Ovary (tissue), 9 donors: ENCODE data around the gene LSAMP. TPM values are rescaled to one million over a fixed set of nuclear protein-coding genes. Genes with fewer than 3 reads are reported as not detected.

ENCODE experiments used
- DNase-seq, 5 donors: peaks; one replicate each; pipeline ENCODE4 v3.0.0-alpha.2; 2019 to 2020
- H3K27ac ChIP-seq, 2 donors: fragments of 200-600 bp; one replicate each; pipeline versions ENCODE4 v1.5.1 to v1.8.0; 2019 to 2022
- H3K27me3 ChIP-seq: fragments of 200-600 bp; one replicate; pipeline ENCODE4 v1.8.0; 2022
- H3K36me3 ChIP-seq: fragments of 200-600 bp; sonication (generic); one replicate; pipeline ENCODE4 v1.5.1; 2019
- H3K4me1 ChIP-seq: one replicate; pipeline ENCODE4 v1.8.1; 2013; ENCODE audit warnings: mild to moderate bottlenecking, moderate library complexity; ENCODE audit not compliant: insufficient read depth
- H3K4me3 ChIP-seq: fragments of 200-600 bp; sonication (generic); one replicate; pipeline ENCODE4 v1.5.1; 2017
- H3K9me3 ChIP-seq, 2 donors: fragments of 200-600 bp in 1 of 2; sonication (generic) in 1 of 2; one replicate each; pipeline versions ENCODE4 v1.5.1 to v1.8.1; 2013 to 2019; ENCODE audit warnings: mild to moderate bottlenecking in 1 of 2, moderate library complexity in 1 of 2
- EP300 ChIP-seq: sonication (generic); formaldehyde crosslinking; IDR thresholded peaks from one replicate; pipeline ENCODE4 v1.6.1; 2017; ENCODE audit warnings: antibody characterized with exemption
- POLR2A ChIP-seq: fragments of 450-650 bp; IDR thresholded peaks from one replicate; pipeline ENCODE4 v1.6.1; 2017; ENCODE audit warnings: antibody characterized with exemption, mild to moderate bottlenecking, moderate library complexity
- WGBS, 3 donors: extraction: QIAGEN DNeasy Blood & Tissue Kit in 1 of 3; methylation state at CpG; one replicate each; pipeline versions ENCODE4 v1.1.5 to v1.1.7; 2013 to 2017; 5-methylcytosine and 5-hydroxymethylcytosine counted together
- intact Hi-C, 4 donors: fragments of 100-400 bp; cut with DNase I; formaldehyde crosslinking; loops; one replicate each; pipeline versions ENCODE4 v1.11.0 to v1.15.1; 2022 to 2023
- polyA plus RNA-seq, 2 donors: library from polyadenylated mRNA; stranded (reverse); fragments of 200-250 nt in 1 of 2; fragments of 350-450 nt in 1 of 2; fragmentation: Illumina TruSeq in 1 of 2; extraction: RNeasy Lipid Tissue Mini Kit (QIAGEN cat#74804) in 1 of 2; gene quantifications; one replicate each; pipeline ENCODE4 v1.2.3, GENCODE V29; 2013 to 2014
- total RNA-seq, 7 donors: library from RNA; depleted of rRNA in 2 of 7; stranded (reverse); fragments of >200 nt in 2 of 7; fragmentation: NEBNext Ultra II Directional in 3 of 7; extraction: Animal tissue kit (Norgen Biotek cat#: 25700) in 3 of 7; gene quantifications; one replicate each; pipeline versions ENCODE4 v1.1.0 to v1.2.4, GENCODE V29; 2016 to 2023
- TF ChIP-seq, protein P1 (sequence below), 3 donors: fragments of 450-650 bp in 2 of 3; fragments of 200-600 bp in 1 of 3; IDR thresholded peaks; one replicate each; pipeline versions ENCODE4 v1.5.1 to v1.8.0; 2016 to 2022; ENCODE audit warnings: antibody characterized with exemption in 3 of 3, mild to moderate bottlenecking in 1 of 3
- donor health status: DM: no; HTN: no; CAD: no; lungs with moderate emphysema.
- donor health status: DM: no; HTN: no; CAD: no.
- donor health status: Bipolar disorder and iron deficiency.
- donor health status: DM: yes; HTN: yes; CAD: no.
- donor health status: DM: no; HTN: no; CAD: no.
- donor health status: DM: yes; HTN: yes; CAD: no.

Gene LSAMP
- total and polyA plus RNA-seq, 9 donors = 1.1 to 13.0 (median 5.4) TPM

GRCh38 chr3:116020495-116020894 is 424.8 kb downstream of the LSAMP start:
- no peaks in the 10 kb centered on the region for H3K27me3 ChIP-seq
- DNase-seq = no peak
- 80 to 91% (median 86%) methylated on average over 4 of the region's 4 CpGs for WGBS, 3 donors
- H3K9me3 ChIP-seq = no peaks in the 10 kb centered on the region
- intact Hi-C loops = no loop called here
- no peaks in the 10 kb centered on the region for H3K36me3 ChIP-seq
- no peak overlapping the region for H3K27ac ChIP-seq
- no peak for TF ChIP-seq EP300
- TF ChIP-seq, protein P1, sequence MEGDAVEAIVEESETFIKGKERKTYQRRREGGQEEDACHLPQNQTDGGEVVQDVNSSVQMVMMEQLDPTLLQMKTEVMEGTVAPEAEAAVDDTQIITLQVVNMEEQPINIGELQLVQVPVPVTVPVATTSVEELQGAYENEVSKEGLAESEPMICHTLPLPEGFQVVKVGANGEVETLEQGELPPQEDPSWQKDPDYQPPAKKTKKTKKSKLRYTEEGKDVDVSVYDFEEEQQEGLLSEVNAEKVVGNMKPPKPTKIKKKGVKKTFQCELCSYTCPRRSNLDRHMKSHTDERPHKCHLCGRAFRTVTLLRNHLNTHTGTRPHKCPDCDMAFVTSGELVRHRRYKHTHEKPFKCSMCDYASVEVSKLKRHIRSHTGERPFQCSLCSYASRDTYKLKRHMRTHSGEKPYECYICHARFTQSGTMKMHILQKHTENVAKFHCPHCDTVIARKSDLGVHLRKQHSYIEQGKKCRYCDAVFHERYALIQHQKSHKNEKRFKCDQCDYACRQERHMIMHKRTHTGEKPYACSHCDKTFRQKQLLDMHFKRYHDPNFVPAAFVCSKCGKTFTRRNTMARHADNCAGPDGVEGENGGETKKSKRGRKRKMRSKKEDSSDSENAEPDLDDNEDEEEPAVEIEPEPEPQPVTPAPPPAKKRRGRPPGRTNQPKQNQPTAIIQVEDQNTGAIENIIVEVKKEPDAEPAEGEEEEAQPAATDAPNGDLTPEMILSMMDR (IDR thresholded peaks at IDR 0.05) = no peak
- no peak for TF ChIP-seq POLR2A
- no peaks in the 10 kb centered on the region for H3K4me1 ChIP-seq
- H3K4me3 ChIP-seq = no peak overlapping the region

DNA sequence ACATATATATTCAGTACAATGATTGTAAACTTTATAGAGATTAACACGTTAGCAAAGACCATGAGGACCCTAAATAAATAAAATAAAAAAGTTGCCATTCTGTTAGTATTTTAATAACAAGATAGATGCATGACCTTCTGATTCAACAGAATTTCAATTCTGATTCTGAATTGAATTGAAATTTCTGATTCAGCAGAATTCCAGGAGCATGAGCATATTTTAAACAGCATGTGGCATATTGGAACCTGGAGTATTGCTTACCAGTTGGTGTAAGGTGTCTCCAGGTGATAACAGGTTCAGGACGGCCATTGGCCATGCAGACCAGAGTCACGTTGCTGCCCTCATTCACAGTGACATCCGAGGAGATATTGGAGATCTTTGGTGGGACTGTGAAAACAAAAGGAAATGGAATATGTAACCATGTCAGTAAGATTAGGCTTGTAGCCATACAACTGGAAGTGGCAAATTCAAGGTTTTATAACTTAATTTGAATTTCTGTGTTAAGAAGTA is 426.0 kb downstream of the LSAMP start:
- no peak for DNase-seq
- no peaks in the 10 kb centered on the region for H3K4me1 ChIP-seq
- no peaks in the 10 kb centered on the region for H3K27me3 ChIP-seq
- intact Hi-C loops = no loop called here
- H3K27ac ChIP-seq = no peak overlapping the region
- WGBS, 3 donors = 88 to 90% (median 89%) methylated on average over 4 of the region's 4 CpGs
- no peaks in the 10 kb centered on the region for H3K36me3 ChIP-seq
- no peaks in the 10 kb centered on the region for H3K9me3 ChIP-seq
- H3K4me3 ChIP-seq = no peak overlapping the region
- no peak for TF ChIP-seq POLR2A

GRCh38 chr3:116018646-116019045 is 426.6 kb downstream of the LSAMP start:
- Histone ChIP-seq H3K9me3 (no peaks in the 10 kb centered on the region), H3K4me1 (no peaks in the 10 kb centered on the region), H3K27me3 (no peaks in the 10 kb centered on the region), H3K4me3 (no peak overlapping the region), H3K36me3 (no peaks in the 10 kb centered on the region), H3K27ac (no peak overlapping the region)
- DNase-seq = no peak
- WGBS, 3 donors = 91 to 98% (median 94%) methylated on average over 1 of the region's 1 CpG
- intact Hi-C loops = no loop called here
- TF ChIP-seq, protein P1 (IDR thresholded peaks at IDR 0.05) = no peak
- no peak for TF ChIP-seq EP300
- no peak for TF ChIP-seq POLR2A

- 70 to 80% (median 73%) methylated on average over 2 of the region's 2 CpGs for WGBS, 3 donors
- Histone ChIP-seq H3K27me3 (no peaks in the 10 kb centered on the region), H3K27ac (no peak overlapping the region), H3K9me3 (no peaks in the 10 kb centered on the region), H3K36me3 (no peaks in the 10 kb centered on the region), H3K4me1 (no peaks in the 10 kb centered on the region), H3K4me3 (no peak overlapping the region)
- intact Hi-C loops = no loop called here
- TF ChIP-seq POLR2A = no peak
- TF ChIP-seq, protein P1 (IDR thresholded peaks at IDR 0.05) = no peak
- TF ChIP-seq EP300 = no peak
- no peak for DNase-seq
Observed at GRCh38 chr3:116015931-116016330, 429.4 kb downstream of the LSAMP start.

GRCh38 chr3:116007000-116007399 is 438.3 kb downstream of the LSAMP start:
- Histone ChIP-seq H3K4me1 (no peaks in the 10 kb centered on the region), H3K9me3 (no peaks in the 10 kb centered on the region), H3K27ac (no peak overlapping the region), H3K36me3 (no peaks in the 10 kb centered on the region), H3K4me3 (no peak overlapping the region), H3K27me3 (no peaks in the 10 kb centered on the region)
- TF ChIP-seq, protein P1 (IDR thresholded peaks at IDR 0.05) = no peak
- no peak for TF ChIP-seq EP300
- no peak for DNase-seq
- intact Hi-C loops = no loop called here
- WGBS, 3 donors = 88 to 96% (median 89%) methylated on average over 2 of the region's 2 CpGs
